Amygdala (tissue), 56 donors: ENCODE measurements around the gene SSBP3.

Experiments used
- DNase-seq, 56 donors: peaks; one replicate each; lab custom pipeline; 2025; lab: John Stamatoyannopoulos, UW

SSBP3 gene

GRCh38 chr1:54256522-54257345, 149.5 kb downstream of the SSBP3 start:
- no peak for DNase-seq

DNA sequence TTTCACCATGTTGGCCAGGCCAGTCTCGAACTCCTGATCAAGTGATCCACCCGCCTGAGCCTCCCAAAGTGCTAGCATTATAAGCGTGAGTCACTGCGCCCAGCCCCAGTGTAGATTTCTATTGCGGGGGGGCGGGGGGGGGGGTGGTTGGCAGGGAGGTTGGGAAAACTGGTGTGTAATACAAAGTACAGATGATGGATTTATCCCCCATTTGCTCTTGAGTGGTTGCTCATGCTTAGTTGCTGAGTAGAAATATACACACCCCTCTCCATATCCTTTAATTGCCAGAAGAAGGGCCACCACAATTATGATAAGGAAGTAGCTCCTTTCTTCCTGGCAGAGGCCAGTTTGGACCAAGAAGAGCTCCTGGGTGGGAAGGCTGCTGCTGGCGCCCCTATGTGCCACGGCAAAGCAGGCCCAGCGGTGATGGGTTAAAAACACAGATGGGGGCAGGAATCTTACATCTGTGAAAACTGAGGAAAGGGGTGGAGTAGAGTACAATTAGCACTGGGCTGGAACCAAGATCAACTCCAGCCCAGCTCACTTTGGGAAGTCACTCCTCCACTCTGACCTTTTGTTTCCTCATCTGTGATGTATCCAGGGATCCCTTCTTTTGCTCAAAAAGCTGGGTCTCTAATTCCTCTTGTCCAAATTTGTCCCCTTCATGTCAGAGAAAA, 151.0 kb downstream of the SSBP3 start:
- DNase-seq = no peak

GRCh38 chr1:54254055-54254454, 152.1 kb downstream of the SSBP3 start:
- no peak for DNase-seq

DNA sequence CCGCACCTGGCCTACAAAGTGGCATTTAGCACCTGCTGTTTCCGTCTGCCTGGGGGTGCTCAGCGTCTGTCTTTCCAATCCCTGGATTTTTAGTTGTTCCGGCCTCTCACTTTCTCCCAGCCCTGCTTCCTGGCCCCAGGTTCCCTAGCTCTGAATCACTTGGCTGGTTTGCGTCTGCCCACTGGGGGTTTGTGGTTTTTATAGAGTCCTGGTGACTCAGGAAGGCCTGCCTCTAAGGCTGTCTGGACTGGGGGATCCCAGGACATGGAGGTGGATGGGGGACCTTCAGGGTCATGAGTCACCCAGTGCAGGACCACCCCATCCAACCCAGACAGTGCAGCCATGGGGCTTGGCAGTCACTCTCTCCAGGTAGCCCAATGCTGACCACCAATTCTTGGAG, 152.7 kb downstream of the SSBP3 start:
- no peak for DNase-seq

DNA sequence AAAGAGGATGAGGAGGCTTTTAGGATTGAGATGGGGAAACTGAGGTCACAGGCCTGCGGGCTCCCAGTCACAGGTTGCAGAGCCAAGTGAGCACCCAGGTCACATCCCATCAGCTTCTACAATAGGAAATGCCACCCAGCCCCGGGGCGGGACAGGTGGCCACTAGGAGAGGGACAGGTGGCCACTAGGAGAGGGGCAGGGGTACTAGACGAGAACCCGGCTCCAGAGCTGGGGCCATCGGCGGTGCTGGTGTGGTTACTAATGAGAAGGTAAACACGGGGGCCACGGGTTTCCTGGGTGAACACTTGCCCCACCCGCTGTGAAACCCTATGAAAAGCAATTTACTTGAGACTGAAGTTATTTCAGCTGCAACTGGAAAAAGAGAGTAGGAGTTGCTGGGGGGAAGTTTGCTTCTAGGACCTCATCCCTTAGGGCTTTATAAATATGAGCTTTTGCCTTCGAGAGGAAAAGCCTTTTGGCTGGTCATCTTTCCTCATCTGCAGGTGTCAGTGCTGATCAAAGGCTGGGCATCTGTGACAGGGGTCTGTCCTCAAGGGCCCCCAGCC, 153.7 kb downstream of the SSBP3 start:
- no peak for DNase-seq

- no peak for DNase-seq
Measured at GRCh38 chr1:54250670-54251069, 155.5 kb downstream of the SSBP3 start.

DNA sequence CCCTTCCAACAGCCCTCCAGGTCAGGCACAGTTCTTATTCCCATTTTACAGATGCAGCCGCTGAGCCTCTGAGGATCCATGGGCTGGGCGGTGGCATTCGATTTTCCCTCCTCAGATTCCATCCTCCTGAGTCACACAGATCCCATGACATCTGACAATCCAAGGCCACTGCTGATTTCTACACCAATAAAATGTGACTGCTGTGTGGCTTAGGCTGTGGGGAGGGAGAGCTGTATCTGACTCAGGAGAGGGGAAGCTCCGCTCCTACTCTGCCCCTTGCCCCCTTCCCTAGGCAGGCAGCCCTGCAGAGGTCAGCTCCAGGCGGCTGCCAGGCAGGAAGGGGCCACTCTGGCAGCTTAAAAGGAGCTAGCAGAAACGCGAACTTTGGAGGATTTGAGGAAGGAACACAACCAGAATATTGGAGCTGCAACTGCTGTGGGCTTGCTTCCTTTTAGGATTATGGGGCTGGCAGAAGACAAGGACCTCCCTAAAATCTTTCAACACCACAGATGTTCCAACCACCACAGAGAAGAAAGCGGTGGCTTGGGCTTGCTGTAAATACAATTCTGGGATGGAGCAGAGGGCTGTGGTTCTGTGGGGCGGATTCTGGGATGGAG, 156.3 kb downstream of the SSBP3 start:
- DNase-seq = no peak

GRCh38 chr1:54248966-54249365, 157.2 kb downstream of the SSBP3 start:
- DNase-seq = no peak

- no peak for DNase-seq
Measured at GRCh38 chr1:54247863-54248515, 158.2 kb downstream of the SSBP3 start.

DNA sequence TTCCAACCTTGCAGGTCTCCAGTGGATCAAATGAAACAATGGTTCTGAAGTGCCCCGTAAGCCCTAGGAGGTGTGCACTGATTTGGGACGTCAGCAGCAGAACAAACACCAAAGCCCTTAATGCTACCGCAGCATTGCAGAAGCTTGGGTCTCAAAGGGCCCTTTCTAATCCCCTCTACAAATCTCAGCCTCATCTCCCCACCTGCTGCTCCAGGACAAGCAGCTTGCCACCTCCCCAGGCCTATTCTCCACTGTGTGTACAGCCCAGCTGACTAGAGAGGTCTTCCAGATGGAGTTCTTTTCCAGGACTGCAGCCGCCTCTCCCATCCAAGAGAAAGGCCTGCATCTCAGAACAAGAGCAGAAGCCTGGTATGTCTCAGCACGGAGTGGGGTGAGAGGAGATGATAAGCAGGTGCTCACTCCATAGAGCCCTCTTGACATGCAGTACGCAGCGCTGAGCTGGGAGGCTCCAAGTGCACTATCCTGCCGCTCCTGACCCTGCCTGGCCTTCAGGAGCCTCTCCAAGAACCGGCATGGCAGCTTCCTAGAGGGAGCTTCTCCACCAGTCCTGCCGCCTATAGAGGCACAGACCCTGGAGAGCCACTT, 160.0 kb downstream of the SSBP3 start:
- DNase-seq = no peak

DNA sequence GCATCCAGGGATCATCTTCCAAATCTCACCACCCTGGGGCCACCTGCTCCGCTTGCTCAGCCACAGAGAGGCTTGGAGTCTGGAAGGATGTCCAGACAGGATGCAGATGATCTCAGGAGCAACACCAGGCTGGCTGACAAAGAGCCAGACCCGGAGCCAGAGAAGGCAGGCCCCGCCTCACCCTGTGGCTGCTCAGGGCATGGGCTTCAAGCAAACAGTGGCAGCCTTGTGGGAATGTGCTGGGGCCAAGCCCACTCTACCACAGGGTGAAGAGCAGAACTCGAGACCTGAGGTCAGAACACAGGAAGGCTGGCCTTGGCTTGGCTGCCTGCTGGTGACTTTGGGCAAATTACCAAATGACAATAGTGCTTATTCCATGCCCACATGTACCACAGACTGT, 160.7 kb downstream of the SSBP3 start:
- DNase-seq = peak in 1 of 56 donors; percentile 8

DNA sequence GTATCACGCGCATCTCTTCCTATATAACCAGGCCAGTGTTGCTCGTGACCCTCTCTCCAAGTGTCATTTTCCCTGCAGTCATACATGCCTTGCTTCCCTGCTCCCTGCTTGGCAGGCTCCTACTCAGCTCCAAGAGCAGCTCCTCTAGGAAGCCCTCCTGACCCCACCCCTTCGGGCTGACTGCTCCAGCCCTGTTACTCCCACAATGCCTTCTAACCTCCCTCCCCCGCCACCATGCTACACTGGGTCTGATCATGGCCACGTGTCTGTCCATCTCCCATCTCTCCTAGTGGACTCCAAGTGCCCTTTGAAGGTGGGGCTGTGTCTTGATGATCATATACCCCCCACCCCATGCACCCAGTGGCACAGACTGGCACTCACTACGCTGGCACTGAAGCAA, 161.5 kb downstream of the SSBP3 start:
- DNase-seq = no peak

GRCh38 chr1:54243022-54243421, 163.2 kb downstream of the SSBP3 start:
- DNase-seq = no peak

GRCh38 chr1:54241364-54241763, 164.8 kb downstream of the SSBP3 start:
- no peak for DNase-seq

GRCh38 chr1:54240741-54241335, 165.4 kb downstream of the SSBP3 start:
- DNase-seq = no peak

GRCh38 chr1:54239631-54240031, 166.6 kb downstream of the SSBP3 start:
- DNase-seq = peak in 36 of 56 donors; percentile 8 to 73 (median 44)

DNA sequence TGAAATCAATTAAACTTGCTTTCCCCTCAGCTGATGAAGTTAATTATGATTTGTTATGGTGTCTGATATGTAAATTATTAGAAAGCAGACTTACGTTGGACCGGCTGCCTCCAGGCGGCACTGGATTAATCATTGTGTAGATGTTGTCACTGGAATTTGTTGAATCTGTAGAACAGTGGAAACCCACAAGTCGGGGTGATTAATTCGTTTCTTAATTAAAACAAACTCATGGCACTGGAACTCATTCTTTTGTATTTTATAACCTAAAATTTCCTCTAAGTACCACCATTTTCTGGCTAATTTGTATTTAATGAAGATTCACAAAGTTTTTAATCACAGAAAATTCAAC, 167.2 kb downstream of the SSBP3 start:
- DNase-seq = no peak

- DNase-seq = peak in 1 of 56 donors; percentile 4
Measured at GRCh38 chr1:54238353-54239034, 167.7 kb downstream of the SSBP3 start.

DNA sequence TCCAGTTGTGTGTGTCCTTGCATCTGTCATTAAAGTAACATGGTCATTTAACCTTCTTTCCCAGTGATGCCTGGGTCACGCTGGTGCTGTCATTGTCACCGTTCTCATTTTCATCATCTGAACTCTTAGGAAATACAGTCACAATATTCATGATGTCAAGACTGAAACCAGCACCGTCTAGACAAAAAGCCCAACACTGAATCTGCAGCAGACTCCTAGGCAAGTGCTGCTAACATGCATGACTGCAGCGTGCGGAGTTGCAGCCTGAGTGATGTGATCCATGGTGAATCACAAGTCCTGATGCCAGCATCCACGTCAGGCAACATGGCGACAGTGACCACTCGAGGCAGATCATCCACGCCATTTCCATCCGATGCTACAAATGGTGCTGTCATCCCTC, 168.6 kb downstream of the SSBP3 start:
- DNase-seq = no peak
